HG03039 (cell line): Measurements from ENCODE around the gene THY1.

ENCODE experiments used
- ATAC-seq: cut with Tn5 transposase; IDR thresholded peaks from one replicate; pipeline ENCODE4 v1.9.1; 2021; ENCODE audit warnings: mild to moderate bottlenecking, moderate library complexity; ENCODE audit not compliant: unreplicated experiment

The THY1 gene

DNA sequence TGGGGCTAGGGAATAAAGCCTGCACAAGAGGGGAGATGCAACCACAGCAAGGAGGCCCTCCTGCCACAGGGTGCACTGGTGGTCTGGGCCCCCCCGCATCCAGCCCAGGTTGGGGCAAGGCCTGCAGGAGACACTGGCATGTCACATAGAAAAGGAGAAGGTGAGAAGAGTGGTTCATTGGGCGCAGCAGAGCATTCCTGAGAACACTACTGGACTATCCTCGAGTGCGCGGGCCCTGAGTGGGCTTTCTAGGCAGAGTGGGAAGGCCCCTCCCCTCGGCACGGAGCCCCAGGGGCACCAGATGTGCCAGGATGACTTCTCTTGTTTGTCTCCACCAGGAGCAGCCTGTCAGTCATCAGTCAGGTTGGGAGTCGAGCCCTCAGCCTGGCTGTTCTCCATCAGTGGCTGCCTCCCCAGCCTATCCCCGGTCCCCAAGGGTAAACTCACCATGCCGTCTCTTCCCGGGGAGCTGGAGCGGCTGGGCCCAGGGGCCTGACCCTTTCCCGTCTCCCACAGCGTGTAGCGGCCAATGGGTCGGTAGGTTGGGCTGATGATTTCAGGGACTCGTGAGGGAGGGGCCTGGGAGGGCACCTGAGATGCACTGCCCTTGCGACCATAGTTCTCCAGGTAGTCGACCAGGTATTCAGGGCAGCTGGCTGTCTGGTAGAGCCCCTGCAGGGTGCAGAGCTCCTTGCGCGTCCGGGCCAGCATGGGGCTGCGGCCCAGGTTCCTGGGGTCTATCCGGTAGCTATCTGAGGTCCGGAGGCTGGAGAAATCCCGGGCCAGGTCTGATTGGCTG is 50.5 kb downstream of the THY1 start:
- no peak for ATAC-seq

DNA sequence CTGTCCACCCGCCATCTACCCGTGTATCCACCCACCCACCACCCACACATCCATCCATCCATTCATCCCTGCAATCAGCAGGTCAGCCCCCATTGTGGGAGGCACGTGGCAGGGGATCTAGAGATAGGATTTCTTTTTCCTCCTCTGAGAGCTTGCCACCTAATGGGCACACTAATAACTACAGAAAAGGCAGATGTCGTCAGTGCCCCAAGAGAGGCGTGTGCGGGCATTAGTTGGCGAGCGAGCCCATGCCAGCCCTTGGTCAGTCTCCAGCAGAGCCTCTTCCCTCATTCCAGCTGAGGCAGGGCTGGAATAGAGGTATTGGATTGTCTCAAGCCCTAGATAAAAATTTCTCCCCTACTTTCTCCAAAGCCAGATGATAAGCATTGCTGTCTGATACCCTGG is 51.2 kb downstream of the THY1 start:
- no peak for ATAC-seq

DNA sequence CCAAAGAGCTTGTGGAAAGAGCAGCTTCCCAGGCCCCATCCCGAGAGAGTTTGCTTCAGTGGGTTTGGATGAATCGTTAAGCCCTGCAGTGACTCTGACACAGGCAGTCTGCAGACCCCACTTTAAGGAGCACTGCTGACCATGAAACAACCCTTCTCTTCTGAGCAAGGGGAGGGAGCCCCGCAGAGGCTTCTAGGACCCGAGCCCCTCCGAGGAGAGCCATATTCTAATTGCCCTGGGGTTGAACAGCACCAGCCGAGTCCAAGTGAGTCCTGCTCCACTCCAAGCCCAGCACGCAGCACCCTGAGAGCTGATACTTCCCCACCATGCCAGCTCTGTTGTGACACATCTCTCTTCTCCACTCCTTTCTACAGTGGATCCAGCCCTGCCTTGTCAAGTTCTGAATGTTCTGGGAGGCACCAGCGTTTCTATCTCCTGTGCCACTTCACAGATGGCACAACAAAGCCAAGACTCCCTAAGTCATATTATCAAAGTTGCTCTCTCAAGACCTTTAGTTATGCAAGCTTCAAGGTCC is 51.8 kb downstream of the THY1 start:
- no peak for ATAC-seq

DNA sequence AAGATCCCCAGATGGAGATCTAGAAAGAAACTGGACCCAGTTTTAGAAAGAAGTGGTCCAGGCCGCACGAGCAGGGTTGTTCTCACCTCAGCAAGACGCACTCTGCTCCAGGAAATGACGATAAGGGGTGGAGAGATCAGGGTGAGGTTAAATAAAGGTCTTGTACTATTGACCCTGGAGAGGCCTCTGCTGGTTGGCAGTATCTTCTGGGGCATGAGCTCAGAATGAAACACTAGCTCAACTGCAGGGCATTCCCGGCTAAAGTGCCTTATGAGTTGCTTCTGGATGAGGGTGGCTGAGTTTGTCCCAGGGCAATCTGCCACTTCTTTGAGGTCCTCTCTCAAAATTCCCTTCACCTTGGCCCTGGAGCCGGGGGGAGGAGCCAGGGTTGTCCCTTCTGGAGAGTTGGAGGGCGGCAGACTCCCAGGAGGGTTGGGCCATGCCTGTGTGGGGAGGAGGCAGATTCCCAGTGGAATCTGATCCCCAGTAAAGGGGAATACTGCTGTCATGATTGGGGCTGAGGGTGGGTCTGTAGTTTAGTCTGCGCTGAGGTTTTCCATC is 52.4 kb downstream of the THY1 start:
- ATAC-seq: no peak

DNA sequence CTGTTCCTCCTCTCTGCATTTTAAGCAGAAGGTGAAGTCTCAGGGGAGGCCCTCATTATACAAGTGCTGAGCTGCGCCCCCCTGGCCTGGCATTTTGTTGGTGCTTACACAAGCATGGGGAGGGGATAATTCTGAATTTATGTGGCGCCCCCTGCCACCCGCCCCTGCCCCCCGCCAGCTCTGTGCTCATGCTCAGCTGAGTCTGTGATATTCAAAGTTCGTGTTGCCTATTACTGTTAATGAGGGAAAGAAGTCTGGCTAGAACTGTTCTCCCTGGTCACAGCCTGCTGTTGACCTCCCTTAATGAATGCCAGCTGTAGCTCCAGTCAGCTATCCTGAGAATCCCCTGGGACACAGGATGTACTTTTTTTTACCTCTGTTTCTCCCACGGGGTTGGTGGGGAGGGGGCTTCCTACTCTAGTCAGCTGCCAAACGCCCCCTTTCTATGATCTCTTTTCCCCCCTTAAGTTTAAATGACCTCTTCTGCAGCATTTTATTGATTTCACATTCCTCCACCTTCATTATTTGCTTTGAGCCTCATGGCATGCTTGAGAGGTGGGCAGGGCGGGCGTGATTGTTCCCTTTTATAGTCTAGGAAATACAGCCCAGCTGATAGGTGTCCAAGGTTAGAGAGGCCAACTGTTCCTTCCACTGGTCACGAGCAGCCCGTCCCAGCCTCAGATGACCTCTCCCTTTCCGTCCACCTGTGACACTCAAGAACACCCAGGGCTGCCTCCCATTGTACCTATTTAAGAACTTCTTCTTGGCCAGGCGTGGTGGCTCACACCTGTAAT is 53.6 kb downstream of the THY1 start:
- no peak for ATAC-seq

DNA sequence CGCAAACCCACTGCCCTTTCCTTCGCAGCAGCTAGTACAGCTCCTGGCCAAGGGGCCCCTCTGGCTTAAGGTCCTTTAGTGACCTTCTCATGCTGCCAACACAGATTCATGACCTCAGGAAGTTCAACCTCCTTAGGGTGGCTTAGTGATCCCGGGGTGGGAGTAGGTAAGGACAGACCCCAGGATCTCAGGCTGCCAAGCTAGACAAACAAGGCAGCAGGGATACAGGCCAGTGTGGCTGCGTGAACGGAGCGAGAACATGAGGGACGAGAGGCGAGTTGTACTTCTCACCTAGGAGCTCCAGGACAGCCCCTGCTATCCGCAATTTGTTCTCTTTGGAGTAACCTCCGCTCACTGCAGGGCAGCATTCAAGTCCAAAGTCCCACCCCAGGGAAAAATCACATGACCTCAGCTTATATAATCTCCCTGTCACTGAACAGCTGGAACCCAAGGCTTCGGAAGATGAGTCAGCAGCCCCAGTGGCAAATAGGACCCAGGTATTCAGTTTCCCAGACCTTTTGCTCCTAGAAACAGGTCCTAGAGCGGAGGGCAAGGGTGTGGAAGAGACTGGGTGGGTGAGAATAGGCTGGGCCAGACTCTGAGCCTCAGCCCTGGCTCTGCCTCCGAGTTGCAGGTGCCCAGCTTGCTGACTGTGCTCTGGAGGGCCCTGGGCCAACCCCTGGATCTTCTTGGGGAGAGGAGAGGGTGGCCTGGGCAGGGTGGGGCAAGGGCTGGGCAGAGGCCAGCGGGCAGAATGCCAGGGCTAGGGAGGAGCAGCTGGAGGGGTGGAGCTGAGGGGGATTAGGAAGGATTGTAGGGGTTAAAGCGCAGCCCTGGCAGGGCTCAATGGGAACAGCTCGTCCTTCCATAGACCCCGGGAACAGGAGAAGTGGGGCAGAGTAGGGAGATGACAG is 54.6 kb downstream of the THY1 start:
- ATAC-seq: no peak

DNA sequence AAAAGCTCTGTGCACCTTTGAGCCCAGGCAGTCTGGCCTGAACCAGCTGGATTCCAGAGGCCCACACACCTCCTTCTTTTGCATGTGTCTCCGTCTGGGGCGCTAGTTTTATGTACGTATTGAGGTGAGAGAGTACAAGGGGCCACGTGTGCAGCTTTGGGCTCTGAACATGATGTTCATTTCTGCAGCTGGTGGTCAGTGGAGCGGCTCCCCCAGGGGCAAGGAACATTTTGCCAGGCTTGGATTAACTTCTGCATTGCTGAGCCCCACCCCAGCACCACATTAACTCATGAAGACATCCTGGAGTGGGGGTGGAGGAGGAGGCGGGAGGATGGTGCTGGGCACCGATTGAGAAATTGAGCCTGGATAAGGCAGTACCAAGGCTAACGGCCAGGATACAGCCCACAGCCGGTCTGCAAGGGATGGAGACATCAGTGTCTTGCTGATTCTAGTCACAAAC is 55.3 kb downstream of the THY1 start:
- ATAC-seq: no peak
